ENCODE results near the gene SDF2L1. TPM values are rescaled to one million over a fixed set of nuclear protein-coding genes. Genes with fewer than 3 reads are reported as not detected.
"Not testable (repeated sequence)": the region's sequence is repeated elsewhere in the genome, so short reads cannot be mapped to it uniquely, and the experiment has no call there.

Gene SDF2L1
- total RNA-seq, 1 donor from 2014 or later = 33.8 TPM

DNA sequence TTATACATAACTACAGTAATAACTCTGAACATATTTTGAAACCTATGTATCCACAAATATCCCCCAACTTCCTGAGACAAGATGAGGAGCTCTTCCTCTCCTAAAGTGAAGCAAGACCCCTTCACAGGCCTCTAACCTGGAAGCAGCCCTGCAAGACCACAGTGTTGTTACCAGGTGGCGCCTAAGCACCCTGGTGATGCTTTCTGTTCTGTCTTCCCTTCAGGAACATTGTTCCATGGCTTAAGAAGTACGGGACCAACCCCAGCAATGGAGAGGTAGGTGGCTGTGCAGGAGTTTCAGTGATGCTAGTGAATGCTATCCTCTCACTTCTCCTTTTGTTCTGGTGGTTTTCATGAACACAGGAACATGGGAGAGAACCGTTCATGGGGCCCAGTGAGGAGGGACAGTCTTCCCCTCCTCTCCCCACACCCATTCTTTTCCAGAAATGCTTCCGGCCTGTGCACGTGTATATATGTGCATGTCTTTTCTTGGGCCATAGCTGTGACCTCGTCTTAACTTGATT is 30.1 kb downstream of the SDF2L1 start:
- peaks cover 5% of the 10 kb centered on the region for H3K4me1 Mint-ChIP-seq
- H3K9me3 Mint-ChIP-seq = no peaks in the 10 kb centered on the region
- peak overlapping the region; percentile 12 for H3K4me3 Mint-ChIP-seq
- DNase-seq (ENCODE audit: low read depth, low spot score) = no peak
- no peak overlapping the region for H3K27ac Mint-ChIP-seq (ENCODE audit: unreplicated experiment)
- no peak for TF ChIP-seq CTCF (conservative IDR thresholded peaks at IDR 0.05)
- H3K36me3 Mint-ChIP-seq (ENCODE audit: low read depth) = peaks cover 18% of the 10 kb centered on the region
- no peaks in the 10 kb centered on the region for H3K27me3 Mint-ChIP-seq (ENCODE audit: low read depth)

- DNase-seq (ENCODE audit: low read depth, low spot score) = no peak
- no peak overlapping the region for H3K27ac Mint-ChIP-seq (ENCODE audit: unreplicated experiment)
- H3K9me3 Mint-ChIP-seq = no peaks in the 10 kb centered on the region
- TF ChIP-seq CTCF (conservative IDR thresholded peaks at IDR 0.05) = no peak
- H3K4me3 Mint-ChIP-seq = no peak overlapping the region
- H3K4me1 Mint-ChIP-seq = no peaks in the 10 kb centered on the region
- no peaks in the 10 kb centered on the region for H3K27me3 Mint-ChIP-seq (ENCODE audit: low read depth)
- peaks cover 21% of the 10 kb centered on the region for H3K36me3 Mint-ChIP-seq (ENCODE audit: low read depth)
Measured at GRCh38 chr22:21673534-21674321, 31.6 kb downstream of the SDF2L1 start.

- Mint-ChIP-seq H3K36me3 (ENCODE audit: low read depth) (peaks cover 21% of the 10 kb centered on the region), H3K4me3 (no peak overlapping the region), H3K27ac (ENCODE audit: unreplicated experiment) (no peak overlapping the region), H3K4me1 (no peaks in the 10 kb centered on the region), H3K9me3 (no peaks in the 10 kb centered on the region), H3K27me3 (ENCODE audit: low read depth) (no peaks in the 10 kb centered on the region)
- DNase-seq (ENCODE audit: low read depth, low spot score) = no peak
- TF ChIP-seq CTCF (conservative IDR thresholded peaks at IDR 0.05) = no peak
Measured at GRCh38 chr22:21674638-21675245, 32.6 kb downstream of the SDF2L1 start.

DNA sequence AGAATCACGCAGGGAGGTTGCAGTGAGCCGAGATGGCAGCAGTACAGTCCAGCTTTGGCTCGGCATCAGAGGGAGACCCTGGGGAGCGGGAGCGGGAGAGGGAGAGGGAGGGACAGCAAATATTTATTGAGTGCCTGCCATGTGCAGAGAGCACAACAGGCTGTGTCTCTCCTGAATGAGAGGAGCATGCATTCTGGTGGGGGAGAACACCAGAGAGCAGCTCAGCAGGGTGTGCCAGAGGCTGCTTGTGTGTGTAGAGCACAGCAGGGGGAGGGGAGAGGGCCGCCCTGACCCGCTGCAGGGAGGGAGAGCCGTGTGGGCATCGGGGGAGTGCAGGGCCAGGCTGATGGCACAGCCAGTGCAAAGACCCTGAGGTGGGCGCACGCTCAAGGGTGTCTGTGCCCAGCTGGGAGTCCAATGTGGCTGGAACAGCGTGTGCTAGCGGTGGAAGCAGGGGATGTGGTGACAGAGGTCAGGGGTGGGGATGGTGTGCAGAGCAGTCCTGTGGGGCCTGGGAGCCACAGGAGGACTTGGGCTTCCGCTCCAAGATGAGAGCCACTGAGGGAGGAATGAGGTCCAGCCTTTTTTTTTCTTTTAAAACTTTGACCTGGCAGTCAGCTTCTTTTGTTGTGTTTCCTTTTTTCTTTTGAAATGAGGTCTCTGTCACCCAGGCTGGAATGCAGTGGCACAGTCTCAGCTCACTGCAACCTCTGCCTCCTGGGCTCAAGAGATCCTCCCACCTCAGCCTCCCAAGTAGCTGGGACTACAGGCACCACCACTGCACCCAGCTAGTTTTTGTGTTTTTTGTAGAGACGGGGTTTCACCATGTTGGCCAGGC is 35.7 kb downstream of the SDF2L1 start:
- H3K36me3 Mint-ChIP-seq (ENCODE audit: low read depth) = peaks cover 18% of the 10 kb centered on the region
- no peak overlapping the region for H3K4me3 Mint-ChIP-seq
- no peak for DNase-seq (ENCODE audit: low read depth, low spot score)
- H3K27ac Mint-ChIP-seq (ENCODE audit: unreplicated experiment) = peak overlapping the region; percentile 12
- no peak for TF ChIP-seq CTCF (conservative IDR thresholded peaks at IDR 0.05)
- H3K27me3 Mint-ChIP-seq (ENCODE audit: low read depth) = no peaks in the 10 kb centered on the region
- H3K4me1 Mint-ChIP-seq = no peaks in the 10 kb centered on the region
- no peaks in the 10 kb centered on the region for H3K9me3 Mint-ChIP-seq

DNA sequence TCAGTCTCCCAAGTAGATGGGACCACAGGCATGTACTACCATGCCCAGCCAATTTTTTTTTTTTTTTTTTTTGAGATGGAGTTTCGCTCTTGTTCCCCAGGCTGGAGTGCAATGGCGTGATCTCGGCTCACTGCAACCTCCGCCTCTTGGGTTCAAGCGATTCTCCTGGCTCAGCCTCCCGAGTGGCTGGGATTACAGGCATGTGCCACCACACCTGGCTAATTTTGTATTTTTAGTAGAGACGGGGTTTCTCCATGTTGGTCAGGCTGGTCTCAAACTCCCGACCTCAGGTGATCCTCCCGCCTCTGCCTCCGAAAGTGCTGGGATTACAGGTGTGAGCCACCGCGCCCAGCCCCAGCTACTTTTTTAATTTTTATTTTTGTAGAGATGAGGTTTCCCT is 36.7 kb downstream of the SDF2L1 start:
- H3K36me3 Mint-ChIP-seq (ENCODE audit: low read depth) = peaks cover 18% of the 10 kb centered on the region
- not testable (repeated sequence) for DNase-seq (ENCODE audit: low read depth, low spot score); H3K4me3 Mint-ChIP-seq; H3K4me1 Mint-ChIP-seq; H3K27ac Mint-ChIP-seq (ENCODE audit: unreplicated experiment); H3K27me3 Mint-ChIP-seq (ENCODE audit: low read depth); H3K9me3 Mint-ChIP-seq

All from neural crest cell (in vitro differentiated cells).